Activated CD4-positive, alpha-beta memory T cell treated with anti-CD3 and anti-CD28 coated beads for 36 hours (primary cell): Measurements from ENCODE around the gene CEP152. TPM values are rescaled to one million over a fixed set of nuclear protein-coding genes. Genes with fewer than 3 reads are reported as not detected.

Source experiments
- CTCF ChIA-PET: fragments of 350-600 bp; sonication (Branson Sonifier 250); formaldehyde crosslinking; loops from one replicate; lab custom pipeline; 2021; ENCODE audit warnings: antibody characterized with exemption, inconsistent platforms; lab: Charles Lee
- POLR2A ChIA-PET: fragments of 350-600 bp; sonication (Branson Sonifier 250); formaldehyde crosslinking; loops from one replicate; lab custom pipeline; 2021; ENCODE audit warnings: antibody characterized with exemption; lab: Charles Lee
- DNase-seq: peaks from one replicate; pipeline ENCODE4 v3.0.0-alpha.2; 2020
- H3K27ac Mint-ChIP-seq: one replicate; pipeline ENCODE4 v1.8.0; 2021; ENCODE audit warnings: mixed read lengths
- H3K27me3 Mint-ChIP-seq: one replicate; pipeline ENCODE4 v1.8.0; 2021; ENCODE audit warnings: mixed read lengths
- H3K36me3 Mint-ChIP-seq: one replicate; pipeline ENCODE4 v1.8.0; 2021; ENCODE audit warnings: mixed read lengths
- H3K4me1 Mint-ChIP-seq: one replicate; pipeline ENCODE4 v1.8.0; 2021; ENCODE audit warnings: low read depth, mixed read lengths
- H3K4me3 Mint-ChIP-seq: one replicate; pipeline ENCODE4 v1.8.0; 2021; ENCODE audit warnings: mild to moderate bottlenecking, mixed read lengths
- H3K9me3 Mint-ChIP-seq: one replicate; pipeline ENCODE4 v1.8.0; 2021; ENCODE audit warnings: mixed read lengths
- intact Hi-C: fragments of 100-400 bp; cut with micrococcal nuclease; formaldehyde crosslinking; loops from one replicate; pipeline ENCODE4 v1.15.1; 2023
- total RNA-seq, 2 experiments: library from RNA; stranded (reverse); gene quantifications; one replicate each; pipeline ENCODE4 v1.2.3, GENCODE V29; 2021

Gene CEP152
- total RNA-seq, 2 experiments from 2014 or later = 36.1 to 39.4 TPM

GRCh38 chr15:48688493-48688892, 122.4 kb downstream of the CEP152 start:
- CTCF ChIA-PET = no interaction called here

More at GRCh38 chr15:48688493-48688892, 122.4 kb downstream of the CEP152 start:
- Mint-ChIP-seq H3K4me1 (no peaks in the 10 kb centered on the region), H3K9me3 (no peaks in the 10 kb centered on the region), H3K27me3 (peaks cover 2% of the 10 kb centered on the region), H3K36me3 (peaks cover 5% of the 10 kb centered on the region), H3K4me3 (no peak overlapping the region), H3K27ac (no peak overlapping the region)
- POLR2A ChIA-PET = no interaction called here
- DNase-seq = no peak
- intact Hi-C loops = no loop called here

Other genes starting within 250 kb of the CEP152 start
- gene FBN1, start 165.4 kb downstream of the CEP152 start, total RNA-seq = under 1 TPM; 0.34 to 0.52 TPM
- gene EID1, start 67.1 kb upstream of the CEP152 start, total RNA-seq = 10 to 100 TPM; 88.3 to 90.0 TPM
- gene SHC4, start 152.8 kb upstream of the CEP152 start, total RNA-seq = 1 to 10 TPM; 1.9 to 2.6 TPM
- 10 to 100 TPM; 22.5 to 24.6 TPM for gene SECISBP2L, start 235.4 kb upstream of the CEP152 start, total RNA-seq